ENCODE measurements around the gene NELL1.

GRCh38 chr11:21278840-21279239 is 609.5 kb downstream of the NELL1 start:
- no peak for TF ChIP-seq CTCF (conservative IDR thresholded peaks at IDR 0.05; ENCODE audit: low read length)
- no peak for TF ChIP-seq EZH2phosphoT487 (IDR thresholded peaks at IDR 0.05; ENCODE audit: borderline replicate concordance)
